Upper lobe of left lung (tissue), 6 donors: ENCODE results near the gene NFATC2. TPM values are rescaled to one million over a fixed set of nuclear protein-coding genes. Genes with fewer than 3 reads are reported as not detected.

Source experiments
- ATAC-seq, 2 donors: fragments of 200-7000 bp; cut with Tn5 transposase; one replicate each; pipeline ENCODE4 v1.9.1; 2022; ENCODE audit warnings: mild to moderate bottlenecking in 2 of 2, moderate library complexity in 2 of 2; ENCODE audit not compliant: low FRiP score in 2 of 2
- DNase-seq, 2 donors: peaks; one replicate each; pipeline ENCODE4 v3.0.0-alpha.2; 2019 to 2020
- H3K27ac ChIP-seq, 4 donors: fragments of 200-600 bp; sonication (generic); one replicate each; pipeline ENCODE4 v1.5.1; 2016 to 2019
- H3K27me3 ChIP-seq, 4 donors: fragments of 200-600 bp; sonication (generic); one replicate each; pipeline ENCODE4 v1.5.1; 2017 to 2019
- H3K36me3 ChIP-seq, 4 donors: fragments of 200-600 bp; sonication (generic); one replicate each; pipeline ENCODE4 v1.5.1; 2016 to 2019
- H3K4me1 ChIP-seq, 4 donors: fragments of 200-600 bp; sonication (generic); one replicate each; pipeline ENCODE4 v1.5.1; 2018 to 2019
- H3K4me3 ChIP-seq, 4 donors: fragments of 200-600 bp; sonication (generic); one replicate each; pipeline ENCODE4 v1.5.1; 2017 to 2019; ENCODE audit warnings: mild to moderate bottlenecking in 2 of 4, moderate library complexity in 1 of 4
- H3K9me3 ChIP-seq, 4 donors: fragments of 200-600 bp; sonication (generic); one replicate each; pipeline ENCODE4 v1.5.1; 2018 to 2019
- EP300 ChIP-seq, 4 donors: sonication (generic); formaldehyde crosslinking; IDR thresholded peaks; one replicate each; pipeline ENCODE4 v1.5.1; 2017; ENCODE audit warnings: antibody characterized with exemption in 4 of 4, control low read depth in 2 of 4
- POLR2A ChIP-seq, 4 donors: fragments of 450-650 bp; IDR thresholded peaks; one replicate each; pipeline ENCODE4 v1.5.1; 2016 to 2017; ENCODE audit warnings: antibody characterized with exemption in 4 of 4, mild to moderate bottlenecking in 2 of 4
- POLR2AphosphoS5 ChIP-seq, 2 donors: sonication (generic); formaldehyde crosslinking; IDR thresholded peaks; one replicate each; pipeline ENCODE4 v1.5.1; 2017; ENCODE audit warnings: antibody characterized with exemption in 2 of 2
- WGBS, 2 donors: methylation state at CpG; one replicate each; pipeline ENCODE4 v1.1.5; 2017 to 2018; 5-methylcytosine and 5-hydroxymethylcytosine counted together
- total RNA-seq, 6 donors: library from RNA; depleted of rRNA in 4 of 6; stranded (reverse); fragments of >200 nt in 4 of 6; gene quantifications; one replicate each; pipeline versions ENCODE4 v1.1.0 to v1.2.1, GENCODE V29; 2016 to 2021
- TF ChIP-seq, protein P1 (sequence below), 6 experiments: fragments of 450-650 bp in 4 of 6; fragments of 200-600 bp in 2 of 6; sonication (generic) in 2 of 6; IDR thresholded peaks; one replicate each; pipeline ENCODE4 v1.5.1; 2016 to 2019; ENCODE audit warnings: antibody characterized with exemption in 6 of 6
- donor health status: DM: no; HTN: no; CAD: no; lungs with moderate emphysema.
- donor health status: DM: no; HTN: yes; CAD: no; lungs with severe emphysema.

Gene NFATC2
- total RNA-seq, 6 donors from 2014 or later: 5.1 to 28.1 (median 7.6) TPM

DNA sequence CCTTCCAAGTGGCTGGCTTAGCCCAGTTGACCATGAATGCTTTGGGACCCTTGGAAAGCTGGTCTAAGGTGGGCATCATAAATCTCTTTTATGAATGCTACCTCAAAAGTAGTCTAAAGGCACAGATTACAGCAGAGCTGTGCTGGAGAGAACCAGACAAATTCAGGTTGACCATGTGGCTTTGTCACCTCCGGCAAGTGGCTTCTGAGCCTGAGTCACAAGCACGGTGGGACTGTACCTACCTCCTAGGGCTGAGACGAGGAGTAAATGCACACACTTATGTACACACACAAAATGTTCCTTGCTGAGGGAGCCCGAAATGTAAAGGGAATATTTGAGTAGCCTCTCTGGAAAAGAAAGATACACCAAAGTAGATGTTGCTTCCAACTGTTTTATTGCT, 155.9 kb downstream of the NFATC2 start:
- Histone ChIP-seq H3K4me1 (peaks cover 5 to 17% (median 13%) of the 10 kb centered on the region in 4 donors), H3K27me3 (no peaks in the 10 kb centered on the region), H3K36me3 (no peaks in the 10 kb centered on the region), H3K4me3 (no peak overlapping the region), H3K27ac (no peak overlapping the region), H3K9me3 (no peaks in the 10 kb centered on the region)
- WGBS, 2 donors: 74 to 85% methylated on average over 4 of the region's 4 CpGs
- DNase-seq (no peak), ATAC-seq (no peak)
- TF ChIP-seq POLR2A (IDR thresholded peaks at IDR 0.05) (no peak), EP300 (IDR thresholded peaks at IDR 0.05) (no peak), POLR2AphosphoS5 (IDR thresholded peaks at IDR 0.05) (no peak)
- TF ChIP-seq, protein P1, sequence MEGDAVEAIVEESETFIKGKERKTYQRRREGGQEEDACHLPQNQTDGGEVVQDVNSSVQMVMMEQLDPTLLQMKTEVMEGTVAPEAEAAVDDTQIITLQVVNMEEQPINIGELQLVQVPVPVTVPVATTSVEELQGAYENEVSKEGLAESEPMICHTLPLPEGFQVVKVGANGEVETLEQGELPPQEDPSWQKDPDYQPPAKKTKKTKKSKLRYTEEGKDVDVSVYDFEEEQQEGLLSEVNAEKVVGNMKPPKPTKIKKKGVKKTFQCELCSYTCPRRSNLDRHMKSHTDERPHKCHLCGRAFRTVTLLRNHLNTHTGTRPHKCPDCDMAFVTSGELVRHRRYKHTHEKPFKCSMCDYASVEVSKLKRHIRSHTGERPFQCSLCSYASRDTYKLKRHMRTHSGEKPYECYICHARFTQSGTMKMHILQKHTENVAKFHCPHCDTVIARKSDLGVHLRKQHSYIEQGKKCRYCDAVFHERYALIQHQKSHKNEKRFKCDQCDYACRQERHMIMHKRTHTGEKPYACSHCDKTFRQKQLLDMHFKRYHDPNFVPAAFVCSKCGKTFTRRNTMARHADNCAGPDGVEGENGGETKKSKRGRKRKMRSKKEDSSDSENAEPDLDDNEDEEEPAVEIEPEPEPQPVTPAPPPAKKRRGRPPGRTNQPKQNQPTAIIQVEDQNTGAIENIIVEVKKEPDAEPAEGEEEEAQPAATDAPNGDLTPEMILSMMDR (IDR thresholded peaks at IDR 0.05): no peak

DNA sequence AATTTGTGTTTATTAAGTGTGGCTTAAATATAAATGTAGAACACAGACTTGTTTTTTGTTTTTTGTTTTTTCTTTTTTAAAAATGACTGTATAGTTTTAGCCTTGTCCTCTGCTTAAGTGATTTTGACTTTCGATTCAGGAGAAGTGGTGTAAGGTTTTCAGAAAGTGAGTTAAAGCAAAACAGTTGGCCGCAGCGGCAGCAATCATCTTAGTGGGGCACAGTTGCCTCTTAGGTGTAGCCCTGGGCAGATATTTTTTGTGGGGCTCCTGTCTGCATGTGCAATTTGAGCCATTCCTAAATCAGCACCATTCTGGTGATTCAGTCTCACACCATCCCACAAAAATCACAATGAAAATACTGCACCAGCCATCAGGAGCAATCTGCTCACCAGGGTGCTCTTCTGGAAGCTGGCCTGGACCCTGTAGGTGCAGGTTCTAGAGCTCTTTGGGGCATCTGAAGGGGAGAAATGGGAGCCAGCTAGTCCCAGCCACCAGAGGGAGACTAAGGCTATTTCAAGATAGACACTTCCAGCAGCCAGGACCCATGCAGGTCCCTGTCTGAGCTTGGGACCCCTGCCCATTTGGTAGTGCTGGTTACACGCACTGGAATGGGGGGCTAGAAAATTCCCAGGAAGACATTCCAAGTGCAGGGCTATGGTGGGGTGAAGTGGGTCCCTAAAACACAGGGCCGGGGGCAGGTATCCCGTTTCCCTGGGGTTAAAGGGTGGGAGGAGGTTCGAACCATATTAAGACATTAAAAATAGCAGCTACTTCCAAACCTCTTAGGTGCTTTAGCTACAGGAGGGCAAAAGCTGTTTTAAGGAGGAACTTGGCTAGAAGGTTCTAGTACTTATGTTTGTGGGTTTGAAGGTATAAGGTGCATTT, 156.6 kb downstream of the NFATC2 start:
- TF ChIP-seq, protein P1 (IDR thresholded peaks at IDR 0.05): peak in 4 of 6 experiments; percentile 33 to 52 (median 39)
- TF ChIP-seq EP300 (IDR thresholded peaks at IDR 0.05) (no peak), POLR2A (IDR thresholded peaks at IDR 0.05) (no peak), POLR2AphosphoS5 (IDR thresholded peaks at IDR 0.05) (no peak)
- WGBS, 2 donors: 88 to 95% methylated on average over 7 of the region's 7 CpGs
- no peak for DNase-seq

DNA sequence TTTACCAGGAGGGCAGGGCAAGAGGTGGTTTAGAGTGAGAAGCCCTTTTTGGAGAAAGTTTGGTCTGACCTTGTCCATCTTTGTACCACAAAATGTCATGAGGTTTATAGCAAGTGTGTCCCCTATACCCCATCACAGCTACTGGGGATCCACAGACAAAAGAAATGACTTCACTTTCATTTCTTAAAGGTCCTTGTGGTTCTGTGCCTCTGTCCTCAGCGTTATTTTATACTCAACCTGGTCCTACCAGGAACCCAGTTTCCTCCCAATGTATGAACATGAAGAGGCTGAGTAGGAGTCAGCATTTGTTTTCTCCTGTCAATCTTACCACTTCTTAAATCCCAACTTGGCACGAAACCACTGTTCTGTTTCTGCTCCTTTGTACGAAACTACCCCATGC, 157.6 kb downstream of the NFATC2 start:
- Histone ChIP-seq H3K9me3 (no peaks in the 10 kb centered on the region), H3K27ac (no peak overlapping the region), H3K4me3 (no peak overlapping the region), H3K36me3 (no peaks in the 10 kb centered on the region), H3K4me1 (peaks cover 5 to 17% (median 12%) of the 10 kb centered on the region in 4 donors), H3K27me3 (no peaks in the 10 kb centered on the region)
- WGBS, 2 donors: 85 to 88% methylated on average over 3 of the region's 3 CpGs
- no peak for DNase-seq
- TF ChIP-seq POLR2AphosphoS5 (IDR thresholded peaks at IDR 0.05) (no peak), POLR2A (IDR thresholded peaks at IDR 0.05) (no peak), EP300 (IDR thresholded peaks at IDR 0.05) (no peak)
- ATAC-seq: no peak

More for the DNA sequence above, 156.6 kb downstream of the NFATC2 start:
- no peaks in the 10 kb centered on the region for H3K27me3 ChIP-seq
- no peak overlapping the region for H3K4me3 ChIP-seq
- H3K27ac ChIP-seq: no peak overlapping the region
- no peaks in the 10 kb centered on the region for H3K9me3 ChIP-seq
- no peaks in the 10 kb centered on the region for H3K36me3 ChIP-seq
- peak in 1 of 2 donors; percentile 27 for ATAC-seq
- H3K4me1 ChIP-seq: peaks cover 5 to 17% (median 13%) of the 10 kb centered on the region in 4 donors

DNA sequence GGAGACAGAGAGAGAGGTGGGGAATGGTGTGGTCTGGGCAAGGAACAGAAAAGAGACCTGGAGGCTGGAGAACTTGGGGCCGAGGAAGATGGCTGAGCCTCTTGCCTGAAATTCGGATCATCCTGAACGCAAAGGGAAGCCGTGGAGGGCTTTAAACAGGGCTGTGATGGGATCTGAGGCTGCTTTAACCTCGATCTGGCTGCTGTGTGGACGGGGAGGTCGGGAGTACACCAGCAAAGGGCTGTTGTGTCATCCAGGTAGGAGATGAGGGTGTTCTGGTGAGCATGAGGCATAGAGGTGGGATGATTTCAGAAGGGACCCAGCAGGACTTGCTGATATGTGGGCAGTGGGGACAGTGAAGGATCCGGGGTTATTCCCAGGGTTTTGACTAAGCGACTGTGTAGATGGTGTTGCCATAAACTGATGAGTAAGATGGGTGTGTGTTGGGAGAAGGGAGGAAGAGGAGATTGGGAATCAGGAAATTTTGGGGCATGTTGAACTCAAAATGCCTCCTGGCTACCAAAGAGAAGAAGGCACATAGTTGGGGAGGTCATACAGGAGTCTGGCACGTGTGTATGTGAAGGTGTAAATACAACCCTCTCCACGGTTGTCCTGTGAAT, 158.5 kb downstream of the NFATC2 start:
- TF ChIP-seq EP300 (IDR thresholded peaks at IDR 0.05) (no peak), POLR2AphosphoS5 (IDR thresholded peaks at IDR 0.05) (no peak), POLR2A (IDR thresholded peaks at IDR 0.05) (no peak)
- TF ChIP-seq, protein P1 (IDR thresholded peaks at IDR 0.05): no peak
- H3K9me3 ChIP-seq: no peaks in the 10 kb centered on the region
- no peaks in the 10 kb centered on the region for H3K27me3 ChIP-seq
- H3K27ac ChIP-seq: no peak overlapping the region
- peaks cover 5 to 12% (median 6%) of the 10 kb centered on the region in 4 donors for H3K4me1 ChIP-seq
- DNase-seq: no peak
- no peak overlapping the region for H3K4me3 ChIP-seq
- peak in 1 of 2 donors; percentile 24 for ATAC-seq
- no peaks in the 10 kb centered on the region for H3K36me3 ChIP-seq
- WGBS, 2 donors: 91 to 93% methylated on average over 10 to 11 of the region's 11 CpGs
